GM04503 (cell line): ENCODE measurements around the gene LIMCH1.
"Not testable (repeated sequence)": the region's sequence is repeated elsewhere in the genome, so short reads cannot be mapped to it uniquely, and the experiment has no call there.

ENCODE experiments used
- DNase-seq: peaks from one replicate; pipeline ENCODE4 v3.0.0-alpha.2; 2012; ENCODE audit warnings: low read depth

LIMCH1 gene

DNA sequence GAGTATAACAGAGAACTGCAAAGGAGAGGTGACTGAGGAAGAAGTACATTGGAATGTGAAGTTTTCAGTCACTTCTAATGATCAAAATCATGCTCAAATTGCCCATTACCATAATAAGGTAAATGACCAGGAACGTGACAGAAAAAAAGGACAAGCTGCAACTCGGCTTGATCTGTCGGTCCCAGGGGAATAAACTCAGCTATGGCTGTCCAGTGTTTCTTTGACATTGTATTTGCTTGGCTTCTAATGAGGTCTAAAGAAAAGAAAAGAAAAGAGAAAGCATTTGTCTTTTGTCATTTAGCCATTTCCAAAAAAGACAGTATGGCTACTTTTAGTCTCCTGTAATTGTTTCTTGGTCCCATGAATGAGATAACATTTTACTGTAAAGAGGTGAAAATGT lies 185.3 kb downstream of the LIMCH1 start:
- DNase-seq = no peak

DNA sequence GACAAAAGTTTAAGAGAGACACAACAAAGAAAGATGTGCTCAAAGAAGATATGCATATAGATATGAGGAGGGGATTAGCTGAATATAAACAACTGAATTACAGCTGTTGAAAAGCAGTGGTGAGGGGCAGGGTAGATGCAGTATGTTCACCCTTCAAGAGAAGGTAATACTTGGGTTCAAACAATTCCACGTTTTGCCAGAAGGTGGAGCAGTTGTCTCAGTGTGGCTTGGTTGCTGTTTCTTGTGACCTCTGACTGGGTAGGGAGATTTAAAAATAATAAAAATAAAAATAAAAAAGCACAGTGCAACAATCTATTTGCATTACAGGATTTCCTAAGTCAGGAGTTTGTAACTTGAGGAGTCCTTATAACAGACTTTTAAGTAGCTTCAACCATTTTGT lies 187.3 kb downstream of the LIMCH1 start:
- DNase-seq = no peak

DNA sequence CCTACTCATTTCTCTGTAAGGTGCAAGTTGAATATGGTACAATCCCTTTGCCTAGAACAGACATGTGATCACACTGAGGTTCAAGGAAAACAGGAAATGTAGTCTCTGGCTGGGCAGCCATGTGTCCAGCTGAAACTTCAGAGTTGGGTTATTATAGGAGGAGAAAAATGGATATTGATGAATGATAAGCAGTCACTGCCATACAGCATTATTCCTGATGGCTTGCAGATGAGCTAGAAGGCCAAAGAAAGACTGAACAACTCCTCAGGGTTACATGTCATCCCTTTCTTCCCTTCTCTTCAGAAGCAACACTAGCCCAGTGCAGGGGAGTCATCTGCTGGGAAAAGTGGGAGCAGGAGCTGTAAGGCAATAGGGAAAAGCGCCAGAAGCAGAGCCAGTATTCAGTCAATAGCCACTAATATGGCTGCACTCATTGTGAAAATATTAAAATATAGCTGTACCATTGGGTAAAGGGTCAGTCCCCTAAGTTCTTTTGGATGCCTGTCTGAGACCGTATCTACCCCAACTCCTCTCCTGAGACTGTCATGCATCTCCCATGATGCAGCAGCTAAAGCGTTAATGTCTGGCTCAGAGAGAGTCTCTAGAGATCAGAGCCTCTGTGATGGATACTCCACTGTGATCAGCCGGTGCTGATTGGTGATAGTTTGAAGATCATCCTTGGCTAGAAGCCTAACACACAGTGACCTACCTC lies 190.1 kb downstream of the LIMCH1 start:
- no peak for DNase-seq

DNA sequence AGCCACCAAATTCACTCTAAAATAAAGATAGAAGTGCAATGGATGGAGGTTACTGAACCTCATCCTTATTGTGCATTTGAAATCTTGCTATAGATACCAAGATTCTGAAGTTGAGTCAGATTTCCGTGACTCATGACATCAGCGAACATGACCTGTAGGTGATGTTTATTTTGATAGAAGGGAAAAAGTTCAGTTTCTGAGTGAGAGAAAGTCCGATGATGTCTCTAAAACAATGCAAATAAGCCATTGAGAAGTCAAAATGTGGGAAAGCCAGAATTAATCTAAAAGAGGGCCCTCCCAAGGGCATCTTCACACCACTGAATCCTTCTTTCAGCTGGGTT lies 190.6 kb downstream of the LIMCH1 start:
- DNase-seq = no peak

DNA sequence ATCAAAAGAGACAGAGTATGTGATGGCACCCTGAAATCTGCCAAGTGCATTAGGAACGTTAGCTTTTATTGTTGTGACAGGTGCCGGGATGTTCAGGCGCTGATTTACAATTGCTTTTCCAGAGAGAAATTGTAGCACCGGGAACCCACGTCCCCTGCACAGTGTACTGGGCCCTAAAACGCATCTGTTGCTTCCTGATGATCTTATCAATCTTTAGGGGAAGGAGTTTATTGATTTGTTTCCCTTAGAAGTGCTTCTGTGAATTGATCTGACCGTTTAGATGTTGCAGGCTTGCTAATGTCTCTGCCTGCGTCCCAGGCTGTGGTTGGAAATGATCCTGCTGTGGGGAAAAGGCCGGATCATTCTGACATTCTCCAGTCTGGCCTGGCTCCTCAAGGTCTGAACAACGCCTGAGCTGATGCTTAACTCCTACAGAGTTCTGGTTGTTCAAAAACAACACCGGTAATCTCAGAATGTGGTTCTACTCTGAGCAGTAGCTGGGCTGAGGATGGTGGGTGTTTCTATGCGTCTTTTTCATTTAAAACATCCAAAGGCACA lies 193.7 kb downstream of the LIMCH1 start:
- no peak for DNase-seq

DNA sequence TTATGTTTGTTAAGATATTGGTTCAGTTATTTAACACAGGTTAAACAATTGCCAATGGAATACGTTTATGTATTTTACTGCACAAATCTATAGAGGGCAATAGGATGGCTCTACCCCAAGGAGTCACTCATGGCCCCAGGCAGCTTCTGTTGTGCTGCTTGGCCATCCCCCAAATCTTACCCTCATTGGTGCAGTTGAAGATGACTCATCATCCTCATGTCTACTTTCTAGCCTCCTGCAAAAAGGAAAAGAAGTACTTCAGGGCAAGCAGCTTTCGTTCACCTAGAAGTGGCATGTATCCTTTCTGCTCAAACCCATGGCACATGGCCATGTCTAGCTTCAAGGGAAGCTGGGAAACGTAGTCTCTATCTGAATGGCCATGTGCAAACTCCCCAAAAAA lies 196.4 kb downstream of the LIMCH1 start:
- DNase-seq = no peak

DNA sequence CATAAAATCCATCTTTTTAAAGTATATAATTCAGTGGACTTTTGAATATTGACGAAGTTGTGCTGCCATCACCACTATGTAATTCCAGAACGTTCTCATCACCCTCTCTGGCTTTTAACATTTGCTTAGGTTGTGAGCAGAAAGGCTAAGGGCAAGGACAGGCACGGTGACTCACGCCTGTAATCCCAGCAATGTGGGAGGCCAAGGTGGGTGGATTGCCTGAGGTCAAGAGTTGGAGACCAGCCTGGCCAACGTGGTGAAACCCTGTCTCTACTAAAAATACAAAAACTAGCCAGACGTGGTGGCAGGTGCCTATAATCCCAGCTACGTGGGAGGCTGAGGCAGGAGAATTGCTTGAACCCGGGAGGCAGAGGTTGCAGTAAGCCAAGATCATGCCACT lies 199.5 kb downstream of the LIMCH1 start:
- not testable (repeated sequence) for DNase-seq

DNA sequence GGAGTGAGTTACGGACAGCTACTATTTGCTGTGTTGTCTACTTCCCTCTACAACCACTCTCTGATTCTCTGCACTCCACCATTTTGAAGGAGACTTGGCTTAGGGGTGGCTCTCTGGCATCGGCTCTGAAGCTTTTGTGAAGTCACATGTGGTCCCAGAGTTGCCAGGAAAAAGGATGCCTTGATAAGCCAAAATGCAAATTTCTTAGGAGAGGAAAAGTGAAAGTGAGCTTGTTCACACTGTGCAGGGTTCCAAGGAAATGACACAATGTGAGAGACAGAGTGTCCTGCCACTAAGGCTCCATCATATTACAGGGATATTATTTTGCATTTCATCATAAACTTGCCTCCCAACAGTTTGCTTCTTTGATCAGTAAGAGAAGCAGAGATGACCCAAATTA lies 203.4 kb downstream of the LIMCH1 start:
- no peak for DNase-seq

DNA sequence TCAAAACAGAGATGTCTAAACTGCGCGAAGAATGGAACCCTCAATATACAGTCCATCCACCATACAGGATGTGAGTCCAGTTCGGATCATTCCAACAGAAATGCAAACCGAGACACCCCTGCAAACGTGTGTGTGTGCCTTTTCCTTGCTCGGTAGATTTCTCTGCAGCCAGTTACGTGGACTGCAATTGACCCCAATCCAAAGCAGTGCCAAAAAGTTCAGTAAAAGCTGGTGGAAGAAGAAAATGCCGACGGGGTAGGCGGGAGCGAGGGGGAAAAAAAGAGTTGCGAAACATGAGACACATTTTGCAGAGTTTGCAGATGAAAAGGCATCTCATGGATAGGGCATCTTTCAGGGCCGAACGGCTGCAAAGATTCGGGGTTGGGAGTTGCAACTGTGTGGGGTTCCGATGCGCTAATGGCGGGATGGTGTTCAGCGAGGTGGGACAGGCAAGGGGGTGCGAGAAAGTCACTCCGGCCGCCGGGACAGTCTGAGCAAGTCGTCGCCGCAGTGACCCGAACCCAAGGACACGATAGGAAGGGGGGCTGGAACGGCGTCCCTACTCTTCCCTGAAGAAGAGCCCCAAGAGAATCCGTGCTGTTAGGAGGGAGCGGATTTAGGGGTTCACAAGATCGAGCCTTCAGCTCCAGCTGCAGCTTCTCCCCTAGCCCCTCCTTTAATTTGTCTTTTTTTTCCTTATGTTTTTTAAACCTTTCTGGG lies 206.8 kb downstream of the LIMCH1 start:
- DNase-seq = no peak

DNA sequence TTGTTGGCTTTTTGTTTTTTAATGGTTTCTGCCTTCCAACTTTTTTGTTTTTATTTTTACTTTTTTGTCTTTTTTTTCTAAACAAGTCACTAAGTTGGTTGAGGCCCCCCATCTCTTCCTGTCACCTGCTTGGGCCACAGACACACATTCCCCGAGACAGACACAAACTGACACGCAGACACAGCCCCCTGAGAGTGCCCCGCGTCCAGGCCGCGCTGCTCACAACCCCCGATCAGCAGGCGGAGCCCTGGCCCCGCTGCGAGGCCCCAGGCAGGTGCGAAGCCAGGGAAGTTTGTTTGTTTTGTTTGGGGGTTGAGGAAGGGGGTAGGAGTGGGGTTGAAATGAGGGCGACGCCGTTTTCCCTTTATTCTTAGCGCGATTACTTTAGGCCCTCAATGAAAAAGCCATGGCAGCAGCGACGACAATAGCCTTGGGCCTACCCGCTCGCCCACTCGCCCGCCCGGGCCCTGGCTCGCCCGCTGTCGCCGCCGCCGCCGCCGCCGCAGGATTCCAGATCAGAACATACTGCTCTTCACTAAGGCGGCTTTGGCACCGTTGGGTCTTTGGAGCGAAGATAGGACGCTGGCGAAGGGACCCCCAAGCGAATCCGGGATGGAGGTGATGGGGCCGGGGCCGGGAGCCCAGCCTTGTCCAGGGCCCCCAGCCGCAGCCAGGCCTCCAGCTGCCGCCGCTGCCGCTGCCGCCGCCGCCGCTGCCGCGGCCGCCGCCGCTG lies 207.5 kb downstream of the LIMCH1 start:
- DNase-seq = no peak

DNA sequence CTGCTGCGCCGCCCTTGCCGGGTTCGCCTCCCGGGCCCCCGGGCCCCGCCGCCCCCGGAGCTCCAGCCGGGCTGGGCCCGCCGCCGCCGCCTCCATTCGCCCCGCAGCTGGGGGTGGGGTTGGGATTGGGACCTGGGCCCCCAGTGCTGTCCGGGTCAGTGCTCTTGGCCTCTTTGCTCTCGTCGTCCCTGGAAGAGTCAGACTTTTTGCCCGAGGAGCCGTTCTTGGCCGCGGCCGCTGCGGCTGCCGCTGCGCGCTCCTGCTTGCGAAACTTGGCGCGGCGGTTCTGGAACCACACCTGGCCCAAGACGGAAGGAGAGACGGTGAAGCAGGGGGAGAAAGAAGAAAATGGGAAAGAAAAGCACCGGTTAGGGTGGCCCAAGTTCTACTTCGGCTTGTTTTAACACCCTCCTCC lies 208.1 kb downstream of the LIMCH1 start:
- DNase-seq = no peak

DNA sequence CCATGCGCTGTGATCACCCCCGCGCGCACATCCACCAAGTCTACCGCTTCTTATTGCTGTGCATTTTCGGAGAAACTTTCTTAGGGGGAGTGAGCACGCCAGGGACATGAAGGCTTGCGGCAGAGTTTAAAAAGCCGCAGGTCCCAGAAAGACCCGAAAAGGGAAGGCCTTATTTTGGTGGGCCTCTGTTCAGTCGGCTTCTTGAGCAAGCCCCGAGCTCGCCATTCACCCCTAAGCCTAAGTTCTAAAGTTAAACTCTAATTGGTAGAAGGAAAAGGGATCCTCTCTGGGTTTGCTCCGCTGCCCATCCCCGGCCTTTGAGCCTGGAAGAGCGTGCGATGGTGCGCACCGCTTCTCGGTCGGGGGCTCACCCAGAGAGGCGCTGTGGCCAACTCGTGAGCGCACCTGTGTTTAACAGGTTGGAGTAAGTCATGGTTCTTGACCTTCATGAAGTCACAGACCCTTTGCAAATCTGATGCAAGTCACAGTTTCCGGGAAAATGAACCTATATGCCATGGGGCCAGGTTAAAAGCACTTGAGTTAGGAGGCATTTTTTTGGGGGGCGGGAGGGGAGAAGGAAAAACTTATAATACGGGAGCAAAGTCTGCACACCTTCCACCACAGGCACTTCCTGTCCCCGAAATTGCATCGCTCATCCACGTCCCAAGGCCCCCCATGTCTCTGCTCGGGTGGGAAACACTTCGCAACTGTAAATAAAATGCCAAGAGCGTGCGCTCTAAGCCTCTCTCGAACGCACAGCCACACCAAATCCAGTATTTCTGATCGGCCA lies 208.7 kb downstream of the LIMCH1 start:
- DNase-seq = no peak

DNA sequence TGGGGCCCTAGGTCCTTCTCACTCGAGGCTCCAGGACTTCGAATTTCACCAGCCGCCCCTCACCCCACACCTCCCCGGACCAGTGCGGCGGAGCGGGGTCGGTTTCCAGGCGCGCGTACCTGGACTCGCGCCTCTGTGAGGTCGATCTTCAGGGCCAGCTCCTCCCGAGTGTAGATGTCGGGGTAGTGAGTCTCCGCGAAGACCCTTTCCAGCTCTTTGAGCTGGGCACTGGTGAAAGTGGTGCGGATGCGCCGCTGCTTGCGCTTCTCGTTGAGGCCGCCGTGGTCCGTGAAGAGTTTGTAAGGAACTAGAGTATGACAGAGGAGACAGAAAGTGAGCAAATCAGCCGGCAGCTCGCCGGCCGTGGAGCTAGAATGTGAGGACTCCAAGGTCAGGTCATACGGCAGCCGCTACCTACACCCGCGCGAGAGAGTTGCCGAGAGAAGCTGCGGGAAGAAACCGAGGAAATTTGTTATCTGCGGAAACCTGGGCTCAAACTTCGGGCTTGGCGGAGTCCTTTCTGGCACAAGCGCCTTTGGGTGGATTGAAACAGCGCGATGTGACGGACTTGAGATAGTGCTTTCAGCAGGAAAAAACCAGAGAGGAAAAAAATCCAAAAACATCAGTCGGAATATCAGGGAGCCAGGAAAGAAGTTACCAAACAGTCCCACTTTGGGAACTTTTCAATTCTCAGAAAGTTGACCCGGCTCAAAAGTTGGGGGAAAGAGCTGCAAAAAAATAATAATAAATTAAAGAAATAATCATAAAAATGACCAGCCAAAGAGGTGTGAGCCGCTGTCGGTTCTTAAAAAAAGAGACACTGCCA lies 209.5 kb downstream of the LIMCH1 start:
- DNase-seq = no peak

DNA sequence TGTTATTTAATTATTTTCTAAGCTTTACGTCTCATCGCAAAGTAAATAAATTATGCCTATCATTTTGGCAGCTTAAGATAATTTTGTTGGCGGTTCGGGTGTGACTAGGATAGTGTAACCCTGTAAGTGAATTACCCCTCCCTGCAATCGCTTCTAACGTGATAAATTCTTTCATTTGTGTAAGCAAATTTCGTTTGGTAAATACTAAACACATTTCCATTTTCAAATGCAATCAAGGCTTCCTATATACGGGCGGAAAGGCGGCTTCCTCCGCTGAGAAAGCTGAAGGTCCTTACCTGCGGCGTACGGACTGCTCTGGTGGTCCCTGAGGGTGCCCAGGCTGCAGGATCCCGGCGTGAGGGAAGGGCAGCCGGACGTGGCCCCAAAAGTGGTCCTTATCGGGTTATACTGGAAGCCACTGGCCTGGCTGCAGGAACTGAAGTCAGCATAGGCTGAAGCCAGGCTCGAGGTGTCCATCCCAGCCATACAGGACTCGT lies 210.2 kb downstream of the LIMCH1 start:
- DNase-seq = no peak

DNA sequence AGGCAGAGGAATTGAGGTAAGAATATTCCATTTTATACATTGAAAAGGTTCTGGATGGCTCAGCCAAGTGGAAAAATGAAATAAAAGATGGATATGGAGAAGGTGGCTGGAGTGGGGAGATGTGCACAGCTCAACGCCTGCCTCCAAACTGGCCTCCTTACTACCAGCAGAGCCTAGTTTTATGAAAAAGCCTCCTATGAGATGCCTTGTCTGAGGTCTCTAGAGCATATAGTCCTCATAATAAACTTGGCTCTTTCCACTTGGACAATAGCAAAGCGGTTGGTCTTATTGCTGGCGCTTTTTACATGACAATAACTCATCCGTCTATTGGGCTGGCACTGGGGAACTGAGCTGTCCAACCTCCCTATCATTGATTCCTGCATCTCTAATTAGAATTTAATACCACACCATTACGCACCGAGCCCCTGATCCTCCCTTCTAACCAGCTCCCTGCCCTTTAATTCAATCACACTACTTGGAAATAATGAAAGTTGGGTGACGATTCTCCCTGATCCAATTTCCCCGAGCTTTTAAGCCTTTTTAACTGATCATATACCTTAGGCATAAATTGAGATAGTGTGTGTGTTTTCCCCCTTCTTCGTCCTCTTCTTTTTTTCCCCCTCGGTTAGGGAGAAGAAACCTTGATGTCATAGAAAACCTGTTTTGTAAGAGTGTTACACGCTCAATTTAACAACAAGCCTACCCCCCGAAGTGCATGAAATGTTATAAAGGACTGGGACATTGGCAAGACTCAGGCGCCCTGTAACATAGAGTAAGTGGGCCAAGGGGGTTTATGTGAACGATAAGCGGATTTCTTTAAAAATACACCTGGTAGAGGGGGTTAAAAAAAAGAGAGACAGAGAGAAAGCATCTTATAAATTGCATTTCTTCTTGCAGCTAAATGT lies 210.9 kb downstream of the LIMCH1 start, which contains the start of gene PHOX2B:
Gene PHOX2B (minus strand): TSS at position 155 of the 905 bp plus-strand sequence. CDS start 115 bp downstream, at position 40.
- DNase-seq = no peak

DNA sequence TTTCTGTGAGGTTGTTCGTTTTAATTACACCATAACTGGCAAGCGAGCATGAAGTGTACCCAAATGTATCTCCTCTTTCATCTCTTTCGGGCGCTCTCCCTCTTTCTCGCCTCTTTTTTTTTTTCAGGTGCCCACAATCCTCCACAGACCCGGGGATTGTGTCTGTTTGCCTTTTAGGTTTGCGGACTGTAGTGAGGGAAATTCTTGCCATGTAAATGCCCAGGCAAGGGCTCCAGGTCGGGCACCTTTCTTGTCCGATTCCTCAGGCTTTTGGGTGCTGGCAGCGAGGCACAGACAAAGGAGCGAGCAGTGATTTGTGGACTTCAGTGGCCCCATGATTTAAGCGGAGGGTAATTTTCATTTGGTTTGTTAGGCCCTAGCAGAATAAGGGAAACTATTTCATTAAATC lies 211.7 kb downstream of the LIMCH1 start:
- no peak for DNase-seq
